Chondrocyte (in vitro differentiated cells): ENCODE data around the gene GSDMA. TPM values are rescaled to one million over a fixed set of nuclear protein-coding genes. Genes with fewer than 3 reads are reported as not detected.

Source experiments
- DNase-seq: peaks from one replicate; pipeline ENCODE4 v3.0.0; 2021; ENCODE audit warnings: mixed read lengths, low spot score
- H3K27ac Mint-ChIP-seq: one replicate; pipeline ENCODE4 v1.8.0; 2021; ENCODE audit warnings: mild to moderate bottlenecking, moderate library complexity, mixed read lengths; ENCODE audit not compliant: unreplicated experiment
- H3K27me3 Mint-ChIP-seq: 2 replicates; pipeline ENCODE4 v1.8.0; 2021; ENCODE audit warnings: low read depth, mixed read lengths
- H3K36me3 Mint-ChIP-seq: 2 replicates; pipeline ENCODE4 v1.8.0; 2021; ENCODE audit warnings: low read depth, mixed read lengths
- H3K4me1 Mint-ChIP-seq: 2 replicates; pipeline ENCODE4 v1.8.0; 2021; ENCODE audit warnings: low read depth, mild to moderate bottlenecking, mixed read lengths
- H3K4me3 Mint-ChIP-seq: one replicate; pipeline ENCODE4 v1.8.0; 2021; ENCODE audit warnings: mild to moderate bottlenecking, moderate library complexity, mixed read lengths; ENCODE audit not compliant: unreplicated experiment
- H3K9me3 Mint-ChIP-seq: 2 replicates; pipeline ENCODE4 v1.8.0; 2021; ENCODE audit warnings: low read depth, mixed read lengths
- CTCF ChIP-seq: fragments of 200-600 bp; sonication (generic); IDR thresholded peaks from 2 replicates; pipeline ENCODE4 v1.5.0; 2021; ENCODE audit warnings: antibody characterized with exemption, mild to moderate bottlenecking, moderate library complexity
- total RNA-seq: library from RNA; stranded (reverse); gene quantifications from 3 replicates; pipeline ENCODE4 v1.2.1, GENCODE V29; 2021

GSDMA gene
- total RNA-seq, 1 donor from 2014 or later, result not detected

- Mint-ChIP-seq H3K27me3 (peaks cover 46% of the 10 kb centered on the region), H3K4me3 (no peak overlapping the region), H3K27ac (no peak overlapping the region), H3K36me3 (no peaks in the 10 kb centered on the region), H3K9me3 (no peaks in the 10 kb centered on the region), H3K4me1 (peaks cover 6% of the 10 kb centered on the region)
- no peak for DNase-seq
- TF ChIP-seq CTCF, result no peak
Observed at GRCh38 chr17:39973496-39973895, 10.7 kb downstream of the GSDMA start.

GRCh38 chr17:39974433-39974832, 11.6 kb downstream of the GSDMA start:
- H3K27me3 Mint-ChIP-seq, result peaks cover 39% of the 10 kb centered on the region
- no peak overlapping the region for H3K27ac Mint-ChIP-seq
- DNase-seq, result no peak
- no peaks in the 10 kb centered on the region for H3K36me3 Mint-ChIP-seq
- TF ChIP-seq CTCF, result no peak
- no peak overlapping the region for H3K4me3 Mint-ChIP-seq
- H3K4me1 Mint-ChIP-seq, result peaks cover 12% of the 10 kb centered on the region
- no peaks in the 10 kb centered on the region for H3K9me3 Mint-ChIP-seq

GRCh38 chr17:39975801-39976200, 13.0 kb downstream of the GSDMA start:
- Mint-ChIP-seq H3K27me3 (peaks cover 26% of the 10 kb centered on the region), H3K36me3 (no peaks in the 10 kb centered on the region), H3K9me3 (no peaks in the 10 kb centered on the region), H3K4me1 (peaks cover 21% of the 10 kb centered on the region), H3K27ac (no peak overlapping the region), H3K4me3 (no peak overlapping the region)
- no peak for TF ChIP-seq CTCF
- DNase-seq, result no peak

GRCh38 chr17:39979016-39979670, 16.3 kb downstream of the GSDMA start:
- peaks cover under 1% of the 10 kb centered on the region for H3K36me3 Mint-ChIP-seq
- H3K4me1 Mint-ChIP-seq, result peaks cover 29% of the 10 kb centered on the region
- H3K4me3 Mint-ChIP-seq, result no peak overlapping the region
- no peak for DNase-seq
- no peak for TF ChIP-seq CTCF
- H3K9me3 Mint-ChIP-seq, result no peaks in the 10 kb centered on the region
- peaks cover 9% of the 10 kb centered on the region for H3K27me3 Mint-ChIP-seq
- no peak overlapping the region for H3K27ac Mint-ChIP-seq

- Mint-ChIP-seq H3K4me1 (peaks cover 29% of the 10 kb centered on the region), H3K27ac (peak overlapping the region; percentile 93), H3K36me3 (peaks cover 2% of the 10 kb centered on the region), H3K4me3 (peak overlapping the region; percentile 92), H3K27me3 (peaks cover 7% of the 10 kb centered on the region), H3K9me3 (no peaks in the 10 kb centered on the region)
- TF ChIP-seq CTCF, result no peak
- no peak for DNase-seq
Observed at GRCh38 chr17:39979893-39980350, 17.1 kb downstream of the GSDMA start.
